Activated T-cell treated with anti-CD3 and anti-CD28 coated beads for 1 hour (primary cell): Measurements from ENCODE around the gene ATP2B2.

Source experiments
- DNase-seq: peaks from one replicate; pipeline ENCODE4 v3.0.0-alpha.2; 2020; ENCODE audit warnings: low read depth

Gene ATP2B2

GRCh38 chr3:10294030-10294586 lies 211.3 kb downstream of the ATP2B2 start:
- no peak for DNase-seq

- DNase-seq, result no peak
These were observed 212.6 kb downstream of the ATP2B2 start, which contains the start of gene GHRL for GRCh38 chr3:10292505-10293419. Gene GHRL (minus strand): TSS chr3:10292947. CDS start chr3:10290180, 2,767 bp downstream.

- DNase-seq, result no peak
These were observed 213.7 kb downstream of the ATP2B2 start for GRCh38 chr3:10291641-10292040.

- DNase-seq, result no peak
These were observed 214.8 kb downstream of the ATP2B2 start for GRCh38 chr3:10290481-10291176.

- no peak for DNase-seq
These were observed 215.5 kb downstream of the ATP2B2 start for GRCh38 chr3:10289787-10290355.

- no peak for DNase-seq
These were observed 216.3 kb downstream of the ATP2B2 start for GRCh38 chr3:10289077-10289476.

GRCh38 chr3:10288575-10288960 lies 216.8 kb downstream of the ATP2B2 start:
- DNase-seq, result no peak

GRCh38 chr3:10287936-10288574 lies 217.3 kb downstream of the ATP2B2 start:
- no peak for DNase-seq

- DNase-seq, result no peak
These were observed 218.6 kb downstream of the ATP2B2 start for GRCh38 chr3:10286596-10287295.

- no peak for DNase-seq
These were observed 219.3 kb downstream of the ATP2B2 start for GRCh38 chr3:10286133-10286524.

GRCh38 chr3:10285272-10286132 lies 219.9 kb downstream of the ATP2B2 start:
- DNase-seq, result no peak

GRCh38 chr3:10284496-10284895 lies 220.9 kb downstream of the ATP2B2 start:
- no peak for DNase-seq

- no peak for DNase-seq
These were observed 221.7 kb downstream of the ATP2B2 start for GRCh38 chr3:10283638-10284037.

GRCh38 chr3:10281951-10282350 lies 223.4 kb downstream of the ATP2B2 start:
- no peak for DNase-seq

GRCh38 chr3:10280571-10280970 lies 224.8 kb downstream of the ATP2B2 start:
- no peak for DNase-seq

GRCh38 chr3:10280177-10280529 lies 225.2 kb downstream of the ATP2B2 start:
- DNase-seq, result no peak

GRCh38 chr3:10279384-10280176 lies 225.8 kb downstream of the ATP2B2 start:
- no peak for DNase-seq

GRCh38 chr3:10278501-10278900 lies 226.9 kb downstream of the ATP2B2 start:
- no peak for DNase-seq

GRCh38 chr3:10277115-10277625 lies 228.2 kb downstream of the ATP2B2 start:
- DNase-seq, result no peak
